HG03095 (cell line): ENCODE data around the gene PDE8A.

Source experiments
- ATAC-seq: cut with Tn5 transposase; IDR thresholded peaks from one replicate; pipeline ENCODE4 v1.9.1; 2021; ENCODE audit warnings: moderate library complexity; ENCODE audit not compliant: unreplicated experiment

PDE8A gene

GRCh38 chr15:85031086-85031943 lies 49.7 kb downstream of the PDE8A start:
- ATAC-seq = no peak

- no peak for ATAC-seq
Measured at GRCh38 chr15:85031944-85032558, 50.4 kb downstream of the PDE8A start.

GRCh38 chr15:85033148-85033547 lies 51.5 kb downstream of the PDE8A start:
- no peak for ATAC-seq

- ATAC-seq = no peak
Measured at GRCh38 chr15:85034276-85034675, 52.6 kb downstream of the PDE8A start.

GRCh38 chr15:85035980-85036379 lies 54.3 kb downstream of the PDE8A start:
- no peak for ATAC-seq

- ATAC-seq = no peak
Measured at GRCh38 chr15:85036716-85037115, 55.1 kb downstream of the PDE8A start.

- no peak for ATAC-seq
Measured at GRCh38 chr15:85037641-85038040, 56.0 kb downstream of the PDE8A start.

- ATAC-seq = no peak
Measured at GRCh38 chr15:85041230-85041629, 59.6 kb downstream of the PDE8A start.

GRCh38 chr15:85044251-85044853 lies 62.7 kb downstream of the PDE8A start:
- ATAC-seq = peak; percentile 59

GRCh38 chr15:85044894-85045293 lies 63.2 kb downstream of the PDE8A start:
- no peak for ATAC-seq

- no peak for ATAC-seq
Measured at GRCh38 chr15:85045615-85046014, 64.0 kb downstream of the PDE8A start.

GRCh38 chr15:85047271-85047948 lies 65.8 kb downstream of the PDE8A start:
- peak; percentile 50 for ATAC-seq

GRCh38 chr15:85048430-85048829 lies 66.8 kb downstream of the PDE8A start:
- ATAC-seq = no peak

- no peak for ATAC-seq
Measured at GRCh38 chr15:85049805-85050204, 68.1 kb downstream of the PDE8A start.

- no peak for ATAC-seq
Measured at GRCh38 chr15:85059734-85060133, 78.1 kb downstream of the PDE8A start.

GRCh38 chr15:85062560-85062959 lies 80.9 kb downstream of the PDE8A start:
- no peak for ATAC-seq

GRCh38 chr15:85063088-85063487 lies 81.4 kb downstream of the PDE8A start:
- no peak for ATAC-seq

- ATAC-seq = no peak
Measured at GRCh38 chr15:85063522-85064079, 81.9 kb downstream of the PDE8A start.

GRCh38 chr15:85064710-85065109 lies 83.1 kb downstream of the PDE8A start:
- no peak for ATAC-seq

- ATAC-seq = no peak
Measured at GRCh38 chr15:85071061-85071460, 89.4 kb downstream of the PDE8A start.

GRCh38 chr15:85071504-85071903 lies 89.8 kb downstream of the PDE8A start:
- no peak for ATAC-seq
